GM18507 (cell line): Measurements from ENCODE around the gene CALHM5.
A peak's percentile ranks its signal among the peaks of the same experiment; 100 is the strongest.

Source experiments
- DNase-seq: peaks from one replicate; pipeline ENCODE4 v3.0.0; 2011; ENCODE audit warnings: low read depth; ENCODE audit not compliant: insufficient read length; ENCODE audit errors: extremely low spot score
- FAIRE-seq: peaks from 2 replicates; lab custom pipeline; 2011; peaks lifted over from hg19 to GRCh38; lab: Jason Lieb, UNC

CALHM5 gene

DNA sequence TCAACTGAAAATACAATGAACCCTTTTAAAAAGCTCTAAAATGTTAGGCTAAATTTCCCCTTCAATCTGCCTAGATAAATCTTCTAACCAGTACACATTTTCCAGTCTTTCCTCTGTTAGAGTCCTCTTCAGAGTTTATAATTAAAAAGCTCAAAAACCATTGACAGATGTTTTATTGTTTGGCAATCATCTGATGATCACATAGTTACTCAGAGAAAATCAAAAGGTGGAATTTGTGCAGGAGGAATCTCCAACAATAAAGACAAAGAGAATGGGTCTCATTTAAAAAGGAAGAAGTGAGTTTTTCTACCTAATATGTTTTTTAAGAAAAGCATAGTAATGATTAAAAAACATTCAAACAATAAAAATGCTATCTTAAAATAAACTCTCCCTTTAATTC, 31.0 kb downstream of the CALHM5 start:
- FAIRE-seq (no peak), DNase-seq (no peak)

DNA sequence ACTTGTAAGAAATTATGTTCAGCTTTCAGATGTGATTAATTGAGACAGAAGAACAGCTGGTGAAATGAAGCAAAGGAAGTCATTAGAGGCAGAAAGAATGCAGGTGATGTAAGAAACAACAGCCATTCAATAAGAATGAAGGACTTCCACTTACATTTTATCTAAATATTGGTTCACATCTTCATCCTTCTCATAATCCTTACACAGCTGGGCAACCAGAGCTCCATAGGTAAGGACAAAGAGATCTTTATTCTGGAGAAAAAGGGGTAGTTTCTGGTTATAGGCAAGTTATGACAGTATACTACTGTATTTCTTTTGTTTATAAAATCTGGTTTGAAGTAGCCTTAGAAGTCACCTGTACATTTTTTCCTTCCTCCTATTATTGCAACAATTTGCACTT, 31.7 kb downstream of the CALHM5 start:
- FAIRE-seq (no peak), DNase-seq (no peak)

DNA sequence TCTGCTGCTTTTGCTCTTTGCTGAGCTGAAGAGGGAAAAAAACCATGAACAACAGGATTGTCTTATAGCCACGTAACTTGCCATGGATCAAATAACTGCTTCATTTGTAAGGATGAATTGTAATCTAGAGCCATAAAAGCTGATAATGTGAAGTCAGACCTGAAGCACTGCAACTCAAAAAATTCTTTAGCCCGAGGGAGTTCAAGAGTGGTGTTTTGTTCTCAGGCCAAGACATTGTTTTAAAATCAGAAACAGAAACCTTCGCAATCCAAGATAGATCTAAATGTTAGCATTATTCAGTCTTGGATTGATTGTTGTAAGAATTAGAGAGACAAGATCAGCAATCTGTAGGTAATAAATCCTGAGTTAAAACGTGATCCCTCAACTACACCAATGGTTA, 34.2 kb downstream of the CALHM5 start, which contains the start of gene TRAPPC3L:
Gene TRAPPC3L (minus strand): TSS at position 34 of the 400 bp plus-strand sequence. CDS start 170 bp downstream, outside the sequence.
- DNase-seq (no peak), FAIRE-seq (no peak)

DNA sequence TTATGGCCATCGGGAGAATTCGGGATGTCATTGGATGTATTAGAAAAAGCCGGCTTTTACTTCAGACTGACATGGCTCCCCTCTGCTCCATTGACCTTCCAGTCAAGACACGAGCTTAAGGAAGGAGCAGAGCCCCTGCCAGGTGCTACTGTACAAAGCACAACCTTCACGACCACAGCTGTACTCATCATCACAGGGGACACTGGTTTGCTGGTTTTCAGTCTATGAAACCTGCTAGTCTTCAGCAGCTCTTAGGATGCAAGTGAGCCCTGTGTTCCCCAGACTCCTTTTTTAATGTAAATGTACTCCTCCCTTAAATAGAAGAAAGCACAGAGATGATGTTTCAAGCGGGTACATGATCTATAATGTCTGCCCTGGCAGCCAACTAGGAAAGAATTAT, 35.9 kb downstream of the CALHM5 start:
- FAIRE-seq = no peak

DNA sequence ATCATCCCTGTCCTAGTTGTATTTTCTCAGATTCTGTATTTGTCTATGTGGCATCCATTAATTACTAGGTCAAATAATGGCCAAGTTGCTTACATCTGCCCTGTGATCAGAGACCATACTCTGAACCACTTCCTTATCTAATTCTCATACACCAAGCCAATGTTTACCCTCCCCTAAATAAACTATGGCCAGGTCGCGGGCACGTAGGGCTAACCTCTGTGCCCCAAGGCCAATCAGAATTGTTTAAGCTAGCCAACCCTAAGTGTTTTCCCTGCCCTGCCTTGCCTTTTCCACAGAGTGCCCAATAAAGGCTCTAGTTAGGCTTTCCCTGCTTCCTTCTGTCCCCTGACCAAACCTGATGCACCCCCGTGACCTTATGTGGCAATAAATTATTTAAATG, 39.4 kb downstream of the CALHM5 start:
- no peak for FAIRE-seq

More for the DNA sequence above, 35.9 kb downstream of the CALHM5 start:
- DNase-seq = no peak

DNA sequence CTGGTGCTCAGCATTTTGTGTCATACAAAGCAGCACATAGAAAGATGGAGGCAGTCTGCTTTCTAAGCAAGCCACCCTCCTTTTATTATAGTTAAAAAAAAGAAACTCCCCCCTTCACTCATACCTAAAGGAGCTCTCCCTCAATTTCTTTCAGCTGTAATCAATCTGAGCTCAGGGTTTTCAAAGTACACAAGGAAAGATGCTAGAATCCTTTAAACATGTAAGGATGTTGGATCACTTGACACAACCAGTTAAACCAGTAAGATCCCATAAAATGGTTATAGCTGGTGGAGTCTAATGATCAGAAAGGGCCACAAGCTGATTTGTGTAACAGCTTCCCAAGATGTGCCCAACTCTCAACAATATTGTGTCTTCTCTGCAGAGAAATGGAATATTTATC, 42.0 kb downstream of the CALHM5 start, which contains the start of gene CALHM4:
Gene CALHM4 (plus strand): TSS at position 301 of the 400 bp plus-strand sequence. CDS start 43 bp downstream, at position 344.
- DNase-seq = no peak
- FAIRE-seq = no peak

More for the DNA sequence above, 39.4 kb downstream of the CALHM5 start:
- DNase-seq = no peak

DNA sequence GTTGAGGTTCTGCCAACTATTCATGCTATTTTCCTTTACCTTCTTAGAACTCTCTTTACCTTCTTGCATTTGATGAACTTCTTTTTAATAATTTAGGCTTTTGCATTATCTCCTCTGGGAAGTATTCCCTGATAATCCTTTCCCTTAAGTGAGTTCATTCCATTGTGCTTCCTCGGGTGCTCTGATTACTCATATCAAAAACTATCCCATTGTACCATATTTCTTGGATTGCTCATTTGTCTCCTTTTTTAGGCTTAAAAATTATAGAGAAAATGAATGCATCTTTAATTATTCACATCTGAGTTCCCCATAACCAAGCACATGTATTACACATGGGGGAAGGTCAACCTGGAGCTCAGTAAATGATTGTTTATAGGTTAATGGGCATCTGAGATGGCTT, 44.6 kb downstream of the CALHM5 start:
- FAIRE-seq = no peak

DNA sequence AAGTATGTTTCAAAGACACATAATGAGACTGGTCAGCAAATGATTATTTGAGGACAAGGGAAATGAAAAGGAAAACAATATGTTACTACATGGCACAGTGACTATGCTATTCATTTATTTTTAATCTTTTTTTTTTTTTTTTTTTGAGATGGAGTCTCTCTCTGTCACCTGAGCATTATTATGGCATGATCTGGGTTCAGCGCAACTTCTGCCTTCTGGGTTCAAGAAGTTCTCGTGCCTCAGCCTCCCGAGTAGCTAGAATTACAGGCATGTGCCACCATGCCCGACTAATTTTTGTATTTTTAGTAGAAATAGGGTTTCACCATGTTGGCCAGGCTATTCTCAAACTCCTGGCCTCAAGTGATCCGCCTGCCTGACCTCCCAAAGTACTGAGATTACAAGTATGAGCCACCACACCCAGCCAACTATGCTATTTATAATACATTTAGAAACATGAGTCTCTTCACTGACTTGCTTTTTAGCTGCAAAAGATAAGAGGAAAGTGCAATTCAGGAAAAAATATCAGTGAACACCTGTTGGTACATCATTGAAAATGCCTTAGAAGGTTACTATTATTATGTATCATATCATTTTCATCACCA, 45.5 kb downstream of the CALHM5 start:
- DNase-seq (no peak), FAIRE-seq (no peak)

More for the DNA sequence above, 44.6 kb downstream of the CALHM5 start:
- DNase-seq = no peak

DNA sequence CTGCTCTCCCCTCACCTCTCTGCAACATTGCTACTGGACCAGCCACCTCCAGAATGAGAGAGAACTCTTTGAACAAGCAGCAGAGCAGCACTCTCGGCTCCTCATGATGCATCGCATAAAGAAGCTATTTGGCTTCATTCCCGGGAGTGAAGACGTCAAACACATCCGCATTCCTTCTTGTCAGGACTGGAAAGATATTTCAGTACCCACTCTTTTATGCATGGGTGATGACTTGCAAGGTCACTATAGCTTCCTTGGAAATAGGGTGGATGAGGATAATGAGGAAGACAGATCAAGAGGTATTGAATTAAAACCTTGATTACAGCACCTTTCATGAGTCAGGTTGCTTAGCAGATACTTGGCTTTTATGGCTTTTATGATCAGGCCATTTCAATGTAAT, 46.5 kb downstream of the CALHM5 start:
- no peak for DNase-seq

DNA sequence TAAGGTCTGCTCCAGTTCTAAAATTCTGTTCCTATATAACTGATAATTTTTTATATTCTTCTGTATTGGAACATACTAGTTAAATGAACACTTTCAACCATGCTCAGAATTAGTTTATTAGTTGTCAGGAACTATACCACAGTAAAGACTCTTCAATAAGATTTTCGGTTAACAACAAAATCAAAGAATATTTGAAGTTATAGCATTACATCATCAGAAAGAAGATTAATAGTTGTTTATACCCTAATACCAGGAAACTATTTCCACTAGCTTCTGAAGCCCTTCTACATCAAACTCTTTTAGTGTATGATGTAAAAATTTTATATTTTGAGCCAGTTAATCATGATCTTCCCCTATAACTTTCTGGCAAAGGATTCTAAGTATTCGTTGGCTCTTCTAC, 48.7 kb downstream of the CALHM5 start:
- no peak for FAIRE-seq

More for the DNA sequence above, 46.5 kb downstream of the CALHM5 start:
- no peak for FAIRE-seq

DNA sequence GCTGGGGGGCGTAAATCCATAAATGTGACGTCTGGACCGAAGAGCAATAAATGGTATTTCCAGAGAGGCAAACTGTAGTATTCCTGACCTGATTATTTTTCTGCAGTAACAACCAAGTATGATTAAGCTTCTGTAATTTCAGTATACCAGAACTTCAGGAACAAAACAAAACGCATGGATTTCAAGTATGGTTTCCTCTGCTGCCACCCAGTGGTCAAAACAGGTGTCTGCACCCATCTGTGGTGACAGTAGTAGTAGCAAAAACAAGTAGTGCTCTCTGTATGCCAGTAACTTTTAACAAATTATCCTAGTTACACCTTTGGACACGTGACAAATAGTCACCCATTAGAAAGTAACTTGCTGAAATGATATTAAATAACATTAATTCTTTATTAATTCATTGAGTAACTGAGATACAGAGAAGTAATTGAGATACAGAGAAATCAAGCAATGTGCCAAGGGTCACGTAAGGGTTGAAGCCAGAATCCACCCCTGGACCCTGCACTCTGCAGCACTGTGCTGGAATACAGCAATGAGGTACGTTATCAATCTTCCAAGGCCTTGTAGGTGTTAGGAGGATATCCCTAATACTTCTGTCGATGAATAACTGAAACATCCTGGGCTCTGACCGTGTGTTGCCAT, 50.1 kb downstream of the CALHM5 start:
- DNase-seq (peak; percentile 11), FAIRE-seq (peak; percentile 80)

More for the DNA sequence above, 48.7 kb downstream of the CALHM5 start:
- DNase-seq = no peak

DNA sequence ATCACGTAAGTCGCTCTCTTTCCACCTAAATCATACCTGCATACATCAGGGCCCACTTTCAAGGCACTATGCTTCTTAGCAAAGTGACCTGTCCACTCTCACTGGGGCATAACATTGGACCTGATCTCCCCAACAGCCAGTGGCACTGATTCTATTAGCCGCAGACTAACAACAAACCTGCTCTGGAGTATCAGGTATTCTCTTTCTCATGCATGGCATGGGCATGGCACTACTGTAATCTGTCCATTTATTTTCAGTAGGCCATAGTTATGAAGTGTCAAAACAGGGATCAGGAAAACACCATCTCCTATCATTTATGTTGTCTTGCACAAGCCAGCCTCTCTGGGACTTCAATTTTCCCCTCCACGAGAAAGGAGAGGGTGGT, 50.6 kb downstream of the CALHM5 start:
- DNase-seq (no peak), FAIRE-seq (no peak)

DNA sequence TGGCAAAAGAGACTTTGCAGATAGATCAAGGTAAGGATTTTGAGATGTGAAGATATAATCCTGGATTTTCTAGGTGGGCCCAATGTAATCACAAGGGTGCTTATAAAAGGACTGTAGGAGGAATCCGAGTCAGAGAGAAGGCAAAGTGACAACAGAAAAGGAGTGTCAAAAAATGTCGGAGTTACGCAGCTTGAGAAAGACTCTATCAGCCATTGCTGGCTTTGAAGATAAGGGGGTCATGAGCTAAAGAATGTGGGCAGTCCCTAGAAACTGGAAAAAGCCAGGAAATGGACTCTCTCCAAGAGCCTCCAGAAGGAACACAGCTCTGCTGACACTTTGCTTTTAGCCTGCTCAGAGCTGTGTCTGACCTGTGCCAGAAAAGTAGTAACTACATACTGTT, 51.2 kb downstream of the CALHM5 start:
- DNase-seq (no peak), FAIRE-seq (no peak)

DNA sequence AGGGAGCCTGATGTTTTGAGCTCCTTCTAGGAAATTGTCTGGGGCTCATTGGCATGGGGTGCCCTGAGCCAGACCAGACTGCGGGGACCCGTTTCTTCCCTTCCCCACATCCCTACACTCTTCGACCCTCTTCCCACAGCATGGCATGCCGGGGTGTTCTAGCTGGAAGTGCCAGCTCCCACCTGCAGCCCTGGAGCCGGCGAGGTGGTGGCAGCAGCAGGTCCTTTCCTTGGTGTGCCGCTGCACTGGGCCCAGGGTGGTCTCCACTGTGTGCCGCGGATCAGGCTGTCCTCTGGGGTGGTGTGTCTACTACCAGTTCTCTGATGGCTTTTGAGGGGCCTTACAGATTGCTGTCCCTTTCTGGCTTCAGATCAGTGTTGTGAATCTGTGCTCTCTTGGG, 52.4 kb downstream of the CALHM5 start:
- FAIRE-seq = no peak
- DNase-seq = no peak

DNA sequence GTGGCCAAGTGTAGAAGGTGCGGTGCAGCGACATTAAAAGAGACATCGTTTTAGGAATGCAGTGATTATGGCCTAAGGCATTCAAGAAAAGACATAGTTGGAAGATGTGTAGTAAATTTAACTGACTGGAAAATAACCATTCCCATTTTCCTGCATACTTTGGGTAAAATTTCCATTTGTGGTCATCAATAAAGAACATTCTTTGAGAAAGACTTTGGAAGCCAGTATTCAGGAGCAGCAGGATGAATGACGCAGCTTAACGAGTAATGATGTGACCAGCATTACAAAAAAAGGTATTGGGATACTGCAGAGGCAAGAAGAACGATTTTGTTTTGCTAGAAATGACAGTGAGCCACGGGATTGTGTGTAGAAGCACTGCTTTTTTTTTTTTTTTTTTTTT, 52.9 kb downstream of the CALHM5 start:
- FAIRE-seq = no peak
- DNase-seq = no peak

DNA sequence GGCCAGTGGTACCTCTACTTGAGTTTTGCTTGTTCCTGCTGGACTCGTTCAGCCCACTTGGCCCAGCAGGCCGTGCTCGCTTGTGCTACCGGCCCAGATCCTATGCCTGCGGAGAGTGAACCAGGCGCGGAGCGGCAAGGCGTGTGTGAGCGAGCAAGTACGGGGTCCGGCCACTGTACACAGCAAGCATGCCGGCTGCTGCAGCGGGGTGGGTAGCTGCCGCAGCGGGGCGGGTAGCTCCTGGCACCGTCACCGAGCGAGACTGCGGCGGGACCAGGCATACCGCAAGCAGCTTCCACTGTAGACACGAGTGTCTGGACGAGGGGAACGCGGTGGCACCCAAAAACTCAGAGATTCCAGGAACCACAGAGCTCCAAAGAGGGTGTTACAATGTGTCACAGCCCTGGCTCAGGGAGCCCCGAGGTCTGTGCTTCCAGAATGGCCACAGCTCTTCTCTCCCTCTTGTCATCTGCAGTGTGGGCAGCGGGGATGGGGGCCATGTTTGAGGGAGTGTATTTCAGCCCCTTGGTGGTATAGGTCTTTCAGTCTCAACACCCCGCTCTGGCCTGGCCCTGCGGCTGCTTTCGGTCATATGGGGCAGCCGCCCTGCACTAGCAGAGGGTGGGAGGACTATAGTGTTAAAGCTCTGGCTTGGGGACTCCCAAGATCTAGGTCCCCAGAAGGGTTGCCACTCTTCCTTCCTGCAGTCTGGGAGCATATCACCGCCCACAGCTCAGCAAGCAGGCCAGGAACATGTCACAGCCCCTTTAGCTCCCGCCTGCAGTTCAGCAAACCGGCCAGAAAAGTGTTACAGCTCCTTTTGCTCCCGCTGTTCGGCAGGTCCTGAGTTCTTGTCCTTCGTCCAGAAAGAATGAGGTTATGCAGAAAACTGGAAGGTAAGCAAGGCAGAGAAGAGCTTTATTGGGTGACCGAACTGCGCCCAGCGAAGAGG, 53.8 kb downstream of the CALHM5 start:
- no peak for DNase-seq
- no peak for FAIRE-seq

DNA sequence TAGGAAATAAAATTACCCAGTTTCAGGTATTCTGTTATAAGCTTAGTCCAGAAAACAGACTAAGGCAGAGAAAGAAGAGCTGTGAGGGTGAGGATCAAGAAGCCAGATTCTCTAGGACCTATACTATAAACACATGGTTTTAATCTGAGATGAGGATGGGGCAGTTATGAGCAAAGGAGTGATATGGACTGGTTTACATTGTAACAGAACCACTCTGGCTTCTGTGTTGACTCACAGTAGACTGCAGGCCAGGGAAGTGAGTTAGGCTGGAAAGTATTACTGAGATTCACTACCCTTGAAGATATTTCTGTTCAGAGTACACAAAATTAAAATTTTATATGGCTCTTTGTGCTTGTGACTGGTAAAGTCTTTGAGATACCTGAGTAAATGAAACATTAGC, 56.7 kb downstream of the CALHM5 start:
- FAIRE-seq = no peak
- DNase-seq = no peak

DNA sequence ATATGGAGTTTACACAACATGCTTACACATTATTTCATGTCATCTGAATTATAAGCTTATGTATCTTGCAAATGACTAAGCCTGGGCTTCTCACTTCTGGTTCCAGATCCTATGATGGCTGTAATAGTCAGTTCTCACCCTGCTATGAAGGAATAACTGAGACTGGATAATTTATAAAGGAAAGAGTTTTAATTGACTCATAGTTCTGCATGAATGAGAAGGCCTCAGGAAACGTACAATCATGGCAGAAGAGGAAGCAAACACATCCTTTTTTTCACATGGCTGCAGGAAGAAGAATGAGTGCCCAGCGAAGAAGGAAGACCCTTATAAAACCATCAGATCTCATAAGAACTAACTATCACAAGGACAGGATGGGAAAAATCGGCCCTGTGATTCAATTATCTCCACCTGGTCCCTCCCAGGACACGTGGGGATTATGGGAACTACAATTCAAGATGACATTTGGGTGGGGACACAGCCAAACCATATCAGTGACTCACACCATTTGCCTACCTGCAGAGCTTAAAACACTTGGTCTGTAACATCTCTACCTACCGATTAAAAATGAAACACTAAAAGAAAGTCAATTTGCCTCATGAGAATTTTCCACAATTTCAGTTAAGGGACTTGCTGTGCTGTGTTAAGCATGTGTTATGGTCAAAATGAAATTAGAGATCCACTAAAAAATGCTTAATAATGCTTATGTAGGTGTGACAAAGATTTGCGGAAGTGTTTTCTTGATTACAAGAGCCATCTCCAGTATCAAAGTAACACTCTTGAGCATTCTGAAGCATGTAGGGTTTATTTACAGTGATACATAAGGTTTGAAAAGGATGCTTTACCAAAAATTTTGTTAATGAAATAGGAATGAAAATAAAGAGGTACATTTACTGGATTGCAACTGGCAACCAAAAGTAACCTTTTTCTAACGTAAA, 57.6 kb downstream of the CALHM5 start:
- no peak for FAIRE-seq
- no peak for DNase-seq
